Loucy (cell line): ENCODE data around the gene KIAA1328.

Experiments
- H2AFZ ChIP-seq: fragments of 200-600 bp; sonication (generic); 2 replicates; pipeline ENCODE4 v1.6.0; 2016; ENCODE audit warnings: antibody characterized with exemption, mild to moderate bottlenecking, low read length, moderate library complexity
- H3F3A ChIP-seq: fragments of 200-600 bp; 2 replicates; pipeline ENCODE4 v1.6.0; 2016; ENCODE audit warnings: antibody characterized with exemption, low read depth, mild to moderate bottlenecking
- H3K27me3 ChIP-seq: fragments of 200-600 bp; sonication (generic); 2 replicates; pipeline ENCODE4 v1.6.1; 2014; ENCODE audit warnings: low read length, mild to moderate bottlenecking; ENCODE audit not compliant: insufficient read depth, poor library complexity, severe bottlenecking
- H3K36me3 ChIP-seq: fragments of 200-600 bp; sonication (generic); 2 replicates; pipeline ENCODE4 v1.6.1; 2016; ENCODE audit warnings: low read length; ENCODE audit not compliant: insufficient read depth
- H3K4me1 ChIP-seq: fragments of 200-600 bp; sonication (generic); 2 replicates; pipeline ENCODE4 v1.5.1; 2014; ENCODE audit warnings: low read length, mild to moderate bottlenecking; ENCODE audit not compliant: insufficient read depth, poor library complexity, severe bottlenecking
- H3K4me2 ChIP-seq: fragments of 200-600 bp; sonication (generic); 2 replicates; pipeline ENCODE4 v1.6.0; 2014; ENCODE audit warnings: antibody characterized with exemption, low read length, low read depth, mild to moderate bottlenecking; ENCODE audit not compliant: poor library complexity, severe bottlenecking
- H3K4me3 ChIP-seq: fragments of 200-600 bp; sonication (generic); 2 replicates; pipeline ENCODE4 v1.5.1; 2014; ENCODE audit warnings: low read length, mild to moderate bottlenecking, mixed read lengths; ENCODE audit not compliant: poor library complexity, severe bottlenecking
- H3K79me2 ChIP-seq: fragments of 200-600 bp; sonication (generic); 2 replicates; pipeline ENCODE4 v1.6.1; 2014; ENCODE audit warnings: low read length; ENCODE audit not compliant: insufficient read depth
- H3K9ac ChIP-seq: fragments of 200-600 bp; sonication (generic); 2 replicates; pipeline ENCODE4 v1.6.0; 2014; ENCODE audit warnings: mild to moderate bottlenecking, low read depth, low read length, moderate library complexity; ENCODE audit not compliant: poor library complexity, severe bottlenecking
- H3K9me2 ChIP-seq: fragments of 200-600 bp; sonication (generic); replicated peaks from 2 replicates; pipeline ENCODE4 v1.6.1; 2016; ENCODE audit warnings: low read depth, low read length, mixed read lengths
- H3K9me3 ChIP-seq: fragments of 200-600 bp; sonication (generic); 2 replicates; pipeline ENCODE4 v1.6.1; 2014; ENCODE audit warnings: mild to moderate bottlenecking, antibody characterized with exemption, low read length, low read depth; ENCODE audit not compliant: insufficient read depth
- H4K20me1 ChIP-seq: fragments of 200-600 bp; sonication (generic); 2 replicates; pipeline ENCODE4 v1.6.0; 2014; ENCODE audit warnings: antibody characterized with exemption, low read length, mild to moderate bottlenecking; ENCODE audit not compliant: insufficient read depth, poor library complexity, severe bottlenecking
- CTCF ChIP-seq: fragments of 200-600 bp; sonication (generic); conservative IDR thresholded peaks from 2 replicates; pipeline ENCODE4 v1.5.1; 2014; ENCODE audit warnings: mild to moderate bottlenecking, antibody characterized with exemption, low read length
- EZH2phosphoT487 ChIP-seq: fragments of 200-600 bp; IDR thresholded peaks from 2 replicates; pipeline ENCODE4 v1.6.1; 2018; ENCODE audit warnings: antibody characterized with exemption, mild to moderate bottlenecking, moderate library complexity, borderline replicate concordance

The KIAA1328 gene

DNA sequence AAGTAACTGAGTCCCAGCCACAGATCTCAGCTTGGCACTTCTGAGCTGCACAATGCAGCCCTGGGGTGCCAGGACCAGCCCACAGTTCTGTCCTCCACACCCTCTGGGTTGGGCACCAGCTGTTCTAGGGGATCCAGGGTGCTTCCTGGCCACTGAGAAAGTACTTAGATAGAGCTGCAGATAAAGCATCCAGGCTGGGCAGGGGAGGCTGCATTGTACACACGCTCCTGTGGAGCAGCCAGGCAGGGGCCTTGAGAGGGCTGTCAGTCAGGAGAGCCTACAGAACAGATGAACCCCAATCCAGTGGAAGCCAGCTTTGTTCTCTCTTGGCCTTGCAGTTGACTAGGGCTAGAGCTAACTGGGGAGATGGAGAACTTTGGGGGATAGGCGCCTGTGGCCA lies 104.6 kb downstream of the KIAA1328 start:
- H3K4me1 ChIP-seq, result no peaks in the 10 kb centered on the region
- H3K27me3 ChIP-seq, result no peaks in the 10 kb centered on the region
- H3K9me3 ChIP-seq, result peaks cover 3% of the 10 kb centered on the region; the same call in 1 of the 2 replicates
- no peak overlapping the region for H2AFZ ChIP-seq
- H3K9me2 ChIP-seq, result no peaks in the 10 kb centered on the region
- H3K4me2 ChIP-seq, result no peak overlapping the region
- no peaks in the 10 kb centered on the region for H3F3A ChIP-seq
- H4K20me1 ChIP-seq, result no peaks in the 10 kb centered on the region
- H3K4me3 ChIP-seq, result no peak overlapping the region
- H3K79me2 ChIP-seq, result no peaks in the 10 kb centered on the region
- H3K9ac ChIP-seq, result no peak overlapping the region
- no peak for TF ChIP-seq EZH2phosphoT487
- H3K36me3 ChIP-seq, result no peaks in the 10 kb centered on the region

GRCh38 chr18:36934884-36935283 lies 106.0 kb downstream of the KIAA1328 start:
- Histone ChIP-seq H3F3A (no peaks in the 10 kb centered on the region), H2AFZ (no peak overlapping the region), H3K27me3 (no peaks in the 10 kb centered on the region), H3K9me2 (no peaks in the 10 kb centered on the region), H3K79me2 (no peaks in the 10 kb centered on the region), H3K4me1 (no peaks in the 10 kb centered on the region), H4K20me1 (no peaks in the 10 kb centered on the region), H3K4me3 (no peak overlapping the region), H3K9me3 (peaks cover 7% of the 10 kb centered on the region; the same call in 1 of the 2 replicates), H3K36me3 (no peaks in the 10 kb centered on the region), H3K9ac (no peak overlapping the region), H3K4me2 (no peak overlapping the region)
- TF ChIP-seq CTCF, result no peak
- TF ChIP-seq EZH2phosphoT487, result no peak

DNA sequence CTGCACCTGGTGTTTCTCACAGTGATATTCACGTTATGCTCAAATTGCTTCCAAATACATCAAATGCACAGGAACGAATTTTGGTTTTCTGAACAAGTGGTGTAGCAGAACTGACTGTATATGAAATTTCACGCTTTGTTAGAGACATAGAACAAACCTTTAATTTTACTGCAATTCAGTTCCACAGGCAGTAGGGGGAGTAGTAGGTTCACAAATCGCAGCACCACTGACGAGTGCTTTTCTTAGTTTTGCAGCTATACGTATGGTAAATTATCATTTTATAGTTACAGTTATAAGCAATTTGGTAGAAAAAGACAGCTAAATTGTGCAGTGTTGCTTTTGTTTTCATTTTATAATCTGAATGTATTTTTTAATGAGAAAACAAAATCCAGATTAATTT lies 113.3 kb downstream of the KIAA1328 start:
- Histone ChIP-seq H3K36me3 (no peaks in the 10 kb centered on the region), H3K9me2 (no peaks in the 10 kb centered on the region), H3F3A (no peaks in the 10 kb centered on the region), H3K27me3 (no peaks in the 10 kb centered on the region), H4K20me1 (no peaks in the 10 kb centered on the region), H3K4me2 (no peak overlapping the region), H3K9me3 (peaks cover 7% of the 10 kb centered on the region; the same call in 1 of the 2 replicates), H3K4me3 (no peak overlapping the region), H3K4me1 (no peaks in the 10 kb centered on the region), H2AFZ (no peak overlapping the region), H3K79me2 (no peaks in the 10 kb centered on the region), H3K9ac (no peak overlapping the region)
- TF ChIP-seq CTCF, result peak; percentile 82
- no peak for TF ChIP-seq EZH2phosphoT487

DNA sequence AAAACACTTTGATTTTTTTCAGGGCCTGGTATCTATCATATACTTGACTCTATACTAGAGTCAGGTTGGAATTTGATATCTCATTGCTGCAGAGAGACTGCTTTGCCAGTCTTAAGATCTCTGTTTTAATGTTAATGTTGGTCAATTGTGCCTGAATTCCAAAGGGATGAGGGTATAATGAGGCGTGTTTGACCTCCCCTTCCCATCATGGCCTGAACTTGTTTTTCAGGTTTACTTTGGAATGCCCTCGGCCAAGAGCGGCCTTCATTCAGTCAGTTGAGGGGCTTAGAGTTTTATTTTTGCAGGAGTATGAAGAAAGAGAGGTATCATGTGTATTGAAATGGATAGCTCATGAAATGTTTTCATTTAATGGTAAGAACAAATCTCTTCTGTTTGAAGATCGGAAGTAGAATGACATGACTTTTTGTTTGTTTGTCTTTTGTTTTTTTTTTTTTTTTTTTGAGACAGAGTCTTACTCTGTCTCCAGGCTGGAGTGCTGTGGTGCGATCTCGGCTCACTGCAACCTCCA lies 119.0 kb downstream of the KIAA1328 start:
- no peak overlapping the region for H3K4me3 ChIP-seq

More for the DNA sequence above, 119.0 kb downstream of the KIAA1328 start:
- H4K20me1 ChIP-seq, result no peaks in the 10 kb centered on the region
- H3K36me3 ChIP-seq, result no peaks in the 10 kb centered on the region
- no peaks in the 10 kb centered on the region for H3K27me3 ChIP-seq
- H3K9ac ChIP-seq, result no peak overlapping the region
- no peaks in the 10 kb centered on the region for H3K4me1 ChIP-seq
- H2AFZ ChIP-seq, result no peak overlapping the region
- no peaks in the 10 kb centered on the region for H3K9me3 ChIP-seq
- no peak overlapping the region for H3K4me2 ChIP-seq
- H3K9me2 ChIP-seq, result no peaks in the 10 kb centered on the region
- no peaks in the 10 kb centered on the region for H3K79me2 ChIP-seq
- TF ChIP-seq EZH2phosphoT487, result no peak
- TF ChIP-seq CTCF, result no peak
- H3F3A ChIP-seq, result no peaks in the 10 kb centered on the region
